Measurements from ENCODE around the gene FRYL.
A peak's percentile ranks its signal among the peaks of the same experiment; 100 is the strongest.

Gene FRYL

GRCh38 chr4:48653217-48654014 lies 126.7 kb downstream of the FRYL start:
- in situ Hi-C loops (cut with HindIII; ENCODE audit: low sequenced_read_pairs), result no loop called here
- TF ChIP-seq CTCF (IDR thresholded peaks at IDR 0.05; ENCODE audit: low read depth, low read length, missing control alignments), result no peak
- DNase-seq (ENCODE audit: low read depth), result peak; percentile 74
- H3K4me3 ChIP-seq (ENCODE audit: low read depth, low read length), result no peak overlapping the region

DNA sequence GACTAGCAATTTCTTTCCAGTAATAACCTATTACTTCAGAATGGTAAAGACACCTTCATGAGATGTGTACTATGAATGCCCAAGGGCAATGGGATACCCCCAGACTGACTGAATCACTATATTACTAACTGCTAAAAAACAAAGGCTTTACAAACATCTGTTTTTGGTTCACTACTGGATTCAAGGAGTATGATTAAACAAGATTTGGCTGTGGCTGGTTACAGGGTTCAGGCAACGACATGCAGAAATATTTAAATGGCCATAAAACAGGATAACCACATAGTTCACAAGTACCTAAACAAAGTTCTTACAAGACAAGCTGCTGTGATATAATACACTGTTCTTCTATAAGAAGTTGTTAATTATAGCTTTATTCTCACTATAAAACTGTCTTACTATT lies 128.2 kb downstream of the FRYL start:
- TF ChIP-seq CTCF (IDR thresholded peaks at IDR 0.05; ENCODE audit: low read depth, low read length, missing control alignments), result no peak
- in situ Hi-C loops (cut with HindIII; ENCODE audit: low sequenced_read_pairs), result no loop called here
- no peak overlapping the region for H3K4me3 ChIP-seq (ENCODE audit: low read depth, low read length)
- DNase-seq (ENCODE audit: low read depth), result peak; percentile 11

- DNase-seq (ENCODE audit: low read depth), result no peak
- no peak overlapping the region for H3K4me3 ChIP-seq (ENCODE audit: low read depth, low read length)
- in situ Hi-C loops (cut with HindIII; ENCODE audit: low sequenced_read_pairs), result no loop called here
- TF ChIP-seq CTCF (IDR thresholded peaks at IDR 0.05; ENCODE audit: low read depth, low read length, missing control alignments), result no peak
Measured at GRCh38 chr4:48649505-48649904, 130.6 kb downstream of the FRYL start.

- in situ Hi-C loops (cut with HindIII; ENCODE audit: low sequenced_read_pairs), result no loop called here
- TF ChIP-seq CTCF (IDR thresholded peaks at IDR 0.05; ENCODE audit: low read depth, low read length, missing control alignments), result no peak
- no peak overlapping the region for H3K4me3 ChIP-seq (ENCODE audit: low read depth, low read length)
- peak; percentile 26 for DNase-seq (ENCODE audit: low read depth)
Measured at GRCh38 chr4:48645225-48645794, 134.8 kb downstream of the FRYL start.

- no peak for DNase-seq (ENCODE audit: low read depth)
- in situ Hi-C loops (cut with HindIII; ENCODE audit: low sequenced_read_pairs), result no loop called here
- H3K4me3 ChIP-seq (ENCODE audit: low read depth, low read length), result no peak overlapping the region
- no peak for TF ChIP-seq CTCF (IDR thresholded peaks at IDR 0.05; ENCODE audit: low read depth, low read length, missing control alignments)
Measured at GRCh38 chr4:48642421-48643374, 137.4 kb downstream of the FRYL start.

GRCh38 chr4:48641401-48641800 lies 138.7 kb downstream of the FRYL start:
- H3K4me3 ChIP-seq (ENCODE audit: low read depth, low read length), result no peak overlapping the region
- in situ Hi-C loops (cut with HindIII; ENCODE audit: low sequenced_read_pairs), result no loop called here
- no peak for TF ChIP-seq CTCF (IDR thresholded peaks at IDR 0.05; ENCODE audit: low read depth, low read length, missing control alignments)
- DNase-seq (ENCODE audit: low read depth), result no peak

All from astrocyte of the cerebellum (primary cell).